ENCODE measurements around the gene BCKDHA.

- peak in 5 of 7 experiments; percentile 89 to 97 (median 95) for TF ChIP-seq CTCF (IDR thresholded peaks at IDR 0.05)
- TF ChIP-seq EP300 (IDR thresholded peaks at IDR 0.05): no peak
- no peak for TF ChIP-seq POLR2A (IDR thresholded peaks at IDR 0.05)
Measured at GRCh38 chr19:41449079-41449864, 51.7 kb downstream of the BCKDHA start.

All from stomach (tissue), 4 donors.